GM21786 (cell line): Measurements from ENCODE around the gene OR2M5.

ENCODE experiments used
- ATAC-seq: cut with Tn5 transposase; IDR thresholded peaks from one replicate; pipeline ENCODE4 v1.9.1; 2021; ENCODE audit not compliant: unreplicated experiment

OR2M5 gene

GRCh38 chr1:248144513-248145198 is at the start of gene OR2M5:
Gene OR2M5 (plus strand): TSS chr1:248145148. CDS start chr1:248145148, 0 bp downstream.
- ATAC-seq = no peak

GRCh38 chr1:248098529-248098928 is 46.4 kb upstream of the OR2M5 start:
- ATAC-seq = no peak

- ATAC-seq = no peak
Observed at GRCh38 chr1:248102847-248103246, 42.1 kb upstream of the OR2M5 start.

- ATAC-seq = no peak
Observed at GRCh38 chr1:248111157-248111556, 33.8 kb upstream of the OR2M5 start.

- ATAC-seq = no peak
Observed at GRCh38 chr1:248114890-248115289, 30.1 kb upstream of the OR2M5 start.

- no peak for ATAC-seq
Observed at GRCh38 chr1:248127653-248128052, 17.3 kb upstream of the OR2M5 start.

- ATAC-seq = no peak
Observed at GRCh38 chr1:248136811-248137210, 8.1 kb upstream of the OR2M5 start.

- ATAC-seq = no peak
Observed at GRCh38 chr1:248140846-248141245, 4.1 kb upstream of the OR2M5 start.

GRCh38 chr1:248143311-248143710 is 1.6 kb upstream of the OR2M5 start:
- no peak for ATAC-seq

GRCh38 chr1:248152056-248152827 is 7.3 kb downstream of the OR2M5 start:
- no peak for ATAC-seq

GRCh38 chr1:248155927-248156326 is 11.0 kb downstream of the OR2M5 start:
- ATAC-seq = no peak

GRCh38 chr1:248158758-248159157 is 13.8 kb downstream of the OR2M5 start:
- no peak for ATAC-seq

- no peak for ATAC-seq
Observed at GRCh38 chr1:248164031-248164430, 19.1 kb downstream of the OR2M5 start.

- no peak for ATAC-seq
Observed at GRCh38 chr1:248165186-248165585, 20.2 kb downstream of the OR2M5 start.

- ATAC-seq = no peak
Observed at GRCh38 chr1:248174521-248174920, 29.6 kb downstream of the OR2M5 start, which contains the start of gene OR2M2. Gene OR2M2 (plus strand): TSS chr1:248174821. CDS start chr1:248179986, 5,165 bp downstream.

GRCh38 chr1:248183996-248184395 is 39.0 kb downstream of the OR2M5 start:
- ATAC-seq = peak; percentile 65

- ATAC-seq = no peak
Observed at GRCh38 chr1:248187363-248187762, 42.4 kb downstream of the OR2M5 start.

- no peak for ATAC-seq
Observed at GRCh38 chr1:248189026-248189425, 44.1 kb downstream of the OR2M5 start.

- ATAC-seq = no peak
Observed at GRCh38 chr1:248194117-248194516, 49.2 kb downstream of the OR2M5 start.
